Measurements from ENCODE around the gene CFAP69.
A peak's percentile ranks its signal among the peaks of the same experiment; 100 is the strongest.

CFAP69 gene

GRCh38 chr7:90244909-90245851, at the start of gene CFAP69:
Gene CFAP69 (plus strand): TSS chr7:90245174. CDS start chr7:90245425, 251 bp downstream.
- DNase-seq, result peak; percentile 65

- DNase-seq, result no peak
Measured at GRCh38 chr7:90201500-90202195, 43.3 kb upstream of the CFAP69 start.

- no peak for DNase-seq
Measured at GRCh38 chr7:90207956-90208355, 37.0 kb upstream of the CFAP69 start.

GRCh38 chr7:90209776-90210175, 35.2 kb upstream of the CFAP69 start:
- DNase-seq, result peak; percentile 81

GRCh38 chr7:90210475-90210874, 34.5 kb upstream of the CFAP69 start:
- DNase-seq, result peak; percentile 13

- no peak for DNase-seq
Measured at GRCh38 chr7:90210981-90211380, 34.0 kb upstream of the CFAP69 start.

GRCh38 chr7:90211391-90212148, 33.4 kb upstream of the CFAP69 start, which contains the start of gene STEAP2:
Gene STEAP2 (plus strand): TSS chr7:90211740. CDS start chr7:90225083, 13,343 bp downstream.
- DNase-seq, result peak; percentile 88

GRCh38 chr7:90212149-90212495, 32.9 kb upstream of the CFAP69 start:
- DNase-seq, result peak; percentile 65

GRCh38 chr7:90213521-90213920, 31.5 kb upstream of the CFAP69 start:
- DNase-seq, result no peak

GRCh38 chr7:90216080-90216674, 28.8 kb upstream of the CFAP69 start:
- DNase-seq, result no peak

GRCh38 chr7:90216771-90217170, 28.2 kb upstream of the CFAP69 start:
- DNase-seq, result no peak

- DNase-seq, result no peak
Measured at GRCh38 chr7:90222390-90222789, 22.6 kb upstream of the CFAP69 start.

- peak; percentile 34 for DNase-seq
Measured at GRCh38 chr7:90222811-90223725, 21.9 kb upstream of the CFAP69 start.

GRCh38 chr7:90224195-90224594, 20.8 kb upstream of the CFAP69 start:
- no peak for DNase-seq

- no peak for DNase-seq
Measured at GRCh38 chr7:90225181-90225580, 19.8 kb upstream of the CFAP69 start.

- DNase-seq, result no peak
Measured at GRCh38 chr7:90225601-90226000, 19.4 kb upstream of the CFAP69 start.

- DNase-seq, result no peak
Measured at GRCh38 chr7:90227259-90227658, 17.7 kb upstream of the CFAP69 start.

GRCh38 chr7:90229682-90230081, 15.3 kb upstream of the CFAP69 start:
- no peak for DNase-seq

GRCh38 chr7:90230834-90231233, 14.1 kb upstream of the CFAP69 start:
- DNase-seq, result no peak

- DNase-seq, result no peak
Measured at GRCh38 chr7:90231304-90231703, 13.7 kb upstream of the CFAP69 start.

- DNase-seq, result no peak
Measured at GRCh38 chr7:90232430-90232829, 12.5 kb upstream of the CFAP69 start.

- DNase-seq, result no peak
Measured at GRCh38 chr7:90233569-90233968, 11.4 kb upstream of the CFAP69 start.

Measured in NCI-H526 treated with DMSO at 0.1 percent for 48 hours (cell line).